Natural killer cell treated with Interleukin-12 subunit alpha and Interleukin-12 subunit beta and Interleukin-15 and Interleukin-18, amount 100 ng/mL, for 72 hours (primary cell): Measurements from ENCODE around the gene SINHCAF. TPM values are rescaled to one million over a fixed set of nuclear protein-coding genes. Genes with fewer than 3 reads are reported as not detected.
"Not testable (repeated sequence)": the region's sequence is repeated elsewhere in the genome, so short reads cannot be mapped to it uniquely, and the experiment has no call there.

Experiments used
- ATAC-seq, 2 donors: fragments of 150-1000 bp; cut with Tn5 transposase in 1 of 2; sonication (Bioruptor Pico), chemical (Tn5 transposase) in 1 of 2; 2 replicates each; pipeline ENCODE4 v1.10.0; 2021
- DNase-seq: peaks from one replicate; pipeline ENCODE4 v3.0.0; 2022; ENCODE audit warnings: low spot score
- H3K27ac Mint-ChIP-seq, 2 donors: 1 replicate in 1 of 2; 2 replicates in 1 of 2; pipeline ENCODE4 v1.8.0; 2022; ENCODE audit warnings: mixed read lengths in 2 of 2, mild to moderate bottlenecking in 1 of 2, moderate library complexity in 1 of 2
- H3K27me3 Mint-ChIP-seq, 2 donors: 1 replicate in 1 of 2; 2 replicates in 1 of 2; pipeline ENCODE4 v1.8.0; 2022; ENCODE audit warnings: mixed read lengths in 2 of 2
- H3K36me3 Mint-ChIP-seq: one replicate; pipeline ENCODE4 v1.8.0; 2022; ENCODE audit warnings: mixed read lengths
- H3K4me1 Mint-ChIP-seq, 2 donors: 1 replicate in 1 of 2; 2 replicates in 1 of 2; pipeline ENCODE4 v1.8.0; 2022; ENCODE audit warnings: low read depth in 2 of 2, mixed read lengths in 2 of 2, mild to moderate bottlenecking in 1 of 2
- H3K4me3 Mint-ChIP-seq: one replicate; pipeline ENCODE4 v1.8.0; 2022; ENCODE audit warnings: mixed read lengths
- H3K9me3 Mint-ChIP-seq: 2 replicates; pipeline ENCODE4 v1.8.0; 2022; ENCODE audit warnings: mixed read lengths
- total RNA-seq, 2 donors: library from RNA; stranded (reverse); gene quantifications; one replicate each; pipeline ENCODE4 v1.2.3, GENCODE V29; 2022

The SINHCAF gene
- total RNA-seq, 2 donors from 2014 or later = 91.5 to 111 TPM

- H3K36me3 Mint-ChIP-seq, ATAC-seq, H3K4me1 Mint-ChIP-seq, DNase-seq, H3K27ac Mint-ChIP-seq, H3K9me3 Mint-ChIP-seq, H3K27me3 Mint-ChIP-seq, H3K4me3 Mint-ChIP-seq: not testable (repeated sequence)
Observed at GRCh38 chr12:31251707-31252611, 74.0 kb downstream of the SINHCAF start.

GRCh38 chr12:31250179-31250578, 75.8 kb downstream of the SINHCAF start:
- Mint-ChIP-seq H3K4me3 (no peak overlapping the region), H3K4me1 (peaks cover 0 to 3% of the 10 kb centered on the region in 2 donors), H3K9me3 (no peaks in the 10 kb centered on the region), H3K27ac (no peak overlapping the region), H3K36me3 (no peaks in the 10 kb centered on the region), H3K27me3 (peaks cover 3 to 7% of the 10 kb centered on the region in 2 donors)
- ATAC-seq (no peak), DNase-seq (no peak)

- Mint-ChIP-seq H3K36me3 (no peaks in the 10 kb centered on the region), H3K27me3 (peaks cover 3 to 7% of the 10 kb centered on the region in 2 donors), H3K4me1 (peaks cover 0 to 3% of the 10 kb centered on the region in 2 donors), H3K4me3 (no peak overlapping the region), H3K27ac (no peak overlapping the region), H3K9me3 (no peaks in the 10 kb centered on the region)
- no peak for DNase-seq
- no peak for ATAC-seq
Observed at GRCh38 chr12:31249356-31249755, 76.6 kb downstream of the SINHCAF start.

GRCh38 chr12:31248815-31249214, 77.1 kb downstream of the SINHCAF start:
- Mint-ChIP-seq H3K9me3 (no peaks in the 10 kb centered on the region), H3K4me1 (peaks cover 0 to 3% of the 10 kb centered on the region in 2 donors), H3K27me3 (peaks cover 3 to 7% of the 10 kb centered on the region in 2 donors), H3K27ac (no peak overlapping the region), H3K36me3 (no peaks in the 10 kb centered on the region), H3K4me3 (no peak overlapping the region)
- DNase-seq = no peak
- ATAC-seq = no peak

- DNase-seq = no peak
- peaks cover 3 to 4% of the 10 kb centered on the region in 2 donors for H3K27me3 Mint-ChIP-seq
- ATAC-seq = no peak
- H3K9me3 Mint-ChIP-seq = no peaks in the 10 kb centered on the region
- H3K4me1 Mint-ChIP-seq = peaks cover 0 to 3% of the 10 kb centered on the region in 2 donors
- H3K36me3 Mint-ChIP-seq = no peaks in the 10 kb centered on the region
- no peak overlapping the region for H3K27ac Mint-ChIP-seq
- H3K4me3 Mint-ChIP-seq = no peak overlapping the region
Observed at GRCh38 chr12:31248337-31248736, 77.6 kb downstream of the SINHCAF start.

- no peaks in the 10 kb centered on the region for H3K4me1 Mint-ChIP-seq
- no peak overlapping the region for H3K4me3 Mint-ChIP-seq
- no peaks in the 10 kb centered on the region for H3K9me3 Mint-ChIP-seq
- H3K27me3 Mint-ChIP-seq = peaks cover 0 to 3% of the 10 kb centered on the region in 2 donors
- DNase-seq (no peak), ATAC-seq (no peak)
- no peaks in the 10 kb centered on the region for H3K36me3 Mint-ChIP-seq
- H3K27ac Mint-ChIP-seq = no peak overlapping the region
Observed at GRCh38 chr12:31246470-31246850, 79.5 kb downstream of the SINHCAF start.

GRCh38 chr12:31245822-31246469, 80.0 kb downstream of the SINHCAF start:
- no peak for DNase-seq
- Mint-ChIP-seq H3K36me3 (no peaks in the 10 kb centered on the region), H3K27me3 (peaks cover 0 to 3% of the 10 kb centered on the region in 2 donors), H3K27ac (no peak overlapping the region), H3K4me3 (no peak overlapping the region), H3K4me1 (no peaks in the 10 kb centered on the region), H3K9me3 (no peaks in the 10 kb centered on the region)
- peak in 1 of 2 donors; percentile 41 for ATAC-seq

- H3K36me3 Mint-ChIP-seq, H3K9me3 Mint-ChIP-seq, H3K27me3 Mint-ChIP-seq, DNase-seq, ATAC-seq, H3K27ac Mint-ChIP-seq, H3K4me1 Mint-ChIP-seq, H3K4me3 Mint-ChIP-seq: not testable (repeated sequence)
Observed at GRCh38 chr12:31242418-31242817, 83.5 kb downstream of the SINHCAF start.

GRCh38 chr12:31238764-31239387, 87.1 kb downstream of the SINHCAF start:
- peak; percentile 55 to 63 for ATAC-seq
- no peak overlapping the region for H3K4me3 Mint-ChIP-seq

GRCh38 chr12:31238333-31238732, 87.6 kb downstream of the SINHCAF start:
- H3K4me1 Mint-ChIP-seq, DNase-seq, H3K36me3 Mint-ChIP-seq, H3K27ac Mint-ChIP-seq, ATAC-seq, H3K4me3 Mint-ChIP-seq, H3K9me3 Mint-ChIP-seq: not testable (repeated sequence)
- peaks cover 19 to 24% of the 10 kb centered on the region in 2 donors for H3K27me3 Mint-ChIP-seq

More at GRCh38 chr12:31238764-31239387, 87.1 kb downstream of the SINHCAF start:
- Mint-ChIP-seq H3K27me3 (peaks cover 19 to 24% of the 10 kb centered on the region in 2 donors), H3K27ac (no peak overlapping the region), H3K36me3 (no peaks in the 10 kb centered on the region), H3K4me1 (peaks cover 0 to 3% of the 10 kb centered on the region in 2 donors), H3K9me3 (no peaks in the 10 kb centered on the region)
- no peak for DNase-seq

GRCh38 chr12:31236998-31237637, 88.8 kb downstream of the SINHCAF start:
- H3K4me1 Mint-ChIP-seq = peaks cover 0 to 3% of the 10 kb centered on the region in 2 donors
- no peak overlapping the region for H3K4me3 Mint-ChIP-seq

GRCh38 chr12:31235868-31236395, 90.0 kb downstream of the SINHCAF start:
- Mint-ChIP-seq H3K4me1 (peaks cover 0 to 3% of the 10 kb centered on the region in 2 donors), H3K4me3 (no peak overlapping the region), H3K27ac (no peak overlapping the region), H3K27me3 (peaks cover 19 to 24% of the 10 kb centered on the region in 2 donors), H3K36me3 (no peaks in the 10 kb centered on the region), H3K9me3 (no peaks in the 10 kb centered on the region)
- no peak for ATAC-seq
- no peak for DNase-seq

More at GRCh38 chr12:31236998-31237637, 88.8 kb downstream of the SINHCAF start:
- DNase-seq (no peak), ATAC-seq (peak in 1 of 2 donors; percentile 9)
- Mint-ChIP-seq H3K9me3 (no peaks in the 10 kb centered on the region), H3K27ac (no peak overlapping the region), H3K27me3 (peaks cover 19 to 24% of the 10 kb centered on the region in 2 donors), H3K36me3 (no peaks in the 10 kb centered on the region)
